Stimulated activated CD4-positive, alpha-beta T cell treated with anti-CD3 and anti-CD28 coated beads, Interleukin-1b, Interleukin-23, amount 100 ng/mL, for 1 hour (primary cell): ENCODE results near the gene P3H4.
"Not testable (repeated sequence)": the region's sequence is repeated elsewhere in the genome, so short reads cannot be mapped to it uniquely, and the experiment has no call there.

Experiments
- DNase-seq, 2 donors: peaks; one replicate each; pipeline ENCODE4 v3.0.0-alpha.2; 2020; ENCODE audit warnings: low read depth in 2 of 2

P3H4 gene

GRCh38 chr17:41793784-41794539, 17.8 kb downstream of the P3H4 start:
- DNase-seq, result no peak

- DNase-seq, result no peak
Observed at GRCh38 chr17:41792845-41793783, 18.6 kb downstream of the P3H4 start.

- no peak for DNase-seq
Observed at GRCh38 chr17:41787021-41787418, 24.7 kb downstream of the P3H4 start.

- peak; percentile 66 to 86 for DNase-seq
Observed at GRCh38 chr17:41786227-41787020, 25.3 kb downstream of the P3H4 start, which contains the start of gene JUP. Gene JUP, minus strand, starts transcription at chr17:41786711. Its CDS starts 14,857 bp downstream, at chr17:41771854.

- DNase-seq, result no peak
Observed at GRCh38 chr17:41785859-41786226, 25.9 kb downstream of the P3H4 start.

- no peak for DNase-seq
Observed at GRCh38 chr17:41785091-41785858, 26.5 kb downstream of the P3H4 start.

GRCh38 chr17:41784207-41784744, 27.5 kb downstream of the P3H4 start:
- no peak for DNase-seq

GRCh38 chr17:41782142-41782541, 29.6 kb downstream of the P3H4 start:
- DNase-seq, result no peak

- no peak for DNase-seq
Observed at GRCh38 chr17:41781404-41782110, 30.2 kb downstream of the P3H4 start.

- no peak for DNase-seq
Observed at GRCh38 chr17:41779954-41780353, 31.8 kb downstream of the P3H4 start.

GRCh38 chr17:41777574-41778188, 34.1 kb downstream of the P3H4 start:
- no peak for DNase-seq

- DNase-seq, result no peak
Observed at GRCh38 chr17:41777157-41777573, 34.6 kb downstream of the P3H4 start.

- DNase-seq, result not testable (repeated sequence)
Observed at GRCh38 chr17:41776262-41776900, 35.4 kb downstream of the P3H4 start.

GRCh38 chr17:41775394-41776226, 36.1 kb downstream of the P3H4 start:
- no peak for DNase-seq

- DNase-seq, result no peak
Observed at GRCh38 chr17:41773731-41774193, 38.0 kb downstream of the P3H4 start.

- DNase-seq, result no peak
Observed at GRCh38 chr17:41773190-41773588, 38.6 kb downstream of the P3H4 start.

GRCh38 chr17:41772586-41773189, 39.1 kb downstream of the P3H4 start:
- no peak for DNase-seq

- no peak for DNase-seq
Observed at GRCh38 chr17:41772218-41772585, 39.5 kb downstream of the P3H4 start.
